GM18907 (cell line): ENCODE data around the gene SMOC2.
"Not testable (repeated sequence)": the region's sequence is repeated elsewhere in the genome, so short reads cannot be mapped to it uniquely, and the experiment has no call there.

Experiments
- ATAC-seq: cut with Tn5 transposase; IDR thresholded peaks from one replicate; pipeline ENCODE4 v1.9.1; 2021; ENCODE audit warnings: mild to moderate bottlenecking, moderate library complexity; ENCODE audit not compliant: unreplicated experiment

The SMOC2 gene

GRCh38 chr6:168563656-168564055 is 122.7 kb downstream of the SMOC2 start:
- ATAC-seq: no peak

GRCh38 chr6:168565112-168565511 is 124.1 kb downstream of the SMOC2 start:
- no peak for ATAC-seq

- ATAC-seq: no peak
Observed at GRCh38 chr6:168570211-168570610, 129.2 kb downstream of the SMOC2 start.

- ATAC-seq: no peak
Observed at GRCh38 chr6:168571268-168571667, 130.3 kb downstream of the SMOC2 start.

GRCh38 chr6:168573276-168573835 is 132.4 kb downstream of the SMOC2 start:
- ATAC-seq: not testable (repeated sequence)

- no peak for ATAC-seq
Observed at GRCh38 chr6:168574075-168574698, 133.2 kb downstream of the SMOC2 start.

- no peak for ATAC-seq
Observed at GRCh38 chr6:168574699-168575195, 133.8 kb downstream of the SMOC2 start.

- ATAC-seq: no peak
Observed at GRCh38 chr6:168575346-168576098, 134.5 kb downstream of the SMOC2 start.

- ATAC-seq: no peak
Observed at GRCh38 chr6:168576388-168576787, 135.4 kb downstream of the SMOC2 start.

GRCh38 chr6:168577496-168577895 is 136.5 kb downstream of the SMOC2 start:
- no peak for ATAC-seq

- ATAC-seq: no peak
Observed at GRCh38 chr6:168578036-168578435, 137.1 kb downstream of the SMOC2 start.

- no peak for ATAC-seq
Observed at GRCh38 chr6:168581236-168581635, 140.3 kb downstream of the SMOC2 start.

GRCh38 chr6:168581706-168582105 is 140.7 kb downstream of the SMOC2 start:
- no peak for ATAC-seq

GRCh38 chr6:168582571-168582981 is 141.6 kb downstream of the SMOC2 start:
- ATAC-seq: no peak

- no peak for ATAC-seq
Observed at GRCh38 chr6:168583126-168583525, 142.1 kb downstream of the SMOC2 start.

GRCh38 chr6:168583821-168584220 is 142.8 kb downstream of the SMOC2 start:
- no peak for ATAC-seq

GRCh38 chr6:168584249-168584648 is 143.3 kb downstream of the SMOC2 start:
- ATAC-seq: no peak

- ATAC-seq: no peak
Observed at GRCh38 chr6:168584671-168585070, 143.7 kb downstream of the SMOC2 start.

GRCh38 chr6:168585441-168585840 is 144.5 kb downstream of the SMOC2 start:
- ATAC-seq: no peak

- no peak for ATAC-seq
Observed at GRCh38 chr6:168589275-168589674, 148.3 kb downstream of the SMOC2 start.

- ATAC-seq: no peak
Observed at GRCh38 chr6:168590406-168590805, 149.4 kb downstream of the SMOC2 start.

- ATAC-seq: no peak
Observed at GRCh38 chr6:168596344-168596743, 155.4 kb downstream of the SMOC2 start.
